HepG2 (cell line): ENCODE measurements around the gene RIMBP2.

ENCODE experiments used
- CREB1 ChIP-seq, 2 experiments: fragments of 450-650 bp in 1 of 2; IDR thresholded peaks; 2 replicates each; pipeline ENCODE4 v1.6.1; 2016 to 2017; ENCODE audit warnings: control low read depth in 1 of 2, mild to moderate bottlenecking in 1 of 2, missing compliant biosample characterization in 1 of 2, missing genetic modification characterization in 1 of 2
- EZH2 ChIP-seq: conservative IDR thresholded peaks from 2 replicates; pipeline ENCODE4 v1.6.1; 2012; ENCODE audit warnings: mild to moderate bottlenecking, low read depth, low read length, moderate library complexity
- GABPB1 ChIP-seq: IDR thresholded peaks from 2 replicates; pipeline ENCODE4 v1.6.1; 2016; ENCODE audit warnings: mild to moderate bottlenecking, missing genetic modification reagents, moderate library complexity, missing compliant biosample characterization
- MTF1 ChIP-seq: sonication (generic); formaldehyde crosslinking; IDR thresholded peaks from 2 replicates; pipeline ENCODE4 v1.5.0; 2020; ENCODE audit warnings: missing genetic modification reagents
- SP2 ChIP-seq: sonication (generic); formaldehyde crosslinking; IDR thresholded peaks from 2 replicates; pipeline ENCODE4 v1.5.1; 2020; ENCODE audit warnings: mild to moderate bottlenecking, missing genetic modification reagents
- TCF7L2 ChIP-seq: IDR thresholded peaks from 2 replicates; pipeline ENCODE4 v1.6.1; 2011; ENCODE audit warnings: mild to moderate bottlenecking, low read depth, low read length, moderate library complexity
- ZBTB1 ChIP-seq: sonication (generic); formaldehyde crosslinking; IDR thresholded peaks from 2 replicates; pipeline ENCODE4 v1.4.0; 2020; ENCODE audit warnings: missing genetic modification reagents, borderline replicate concordance
- ZFP41 ChIP-seq: sonication (generic); formaldehyde crosslinking; IDR thresholded peaks from 2 replicates; pipeline ENCODE4 v1.4.0; 2020; ENCODE audit warnings: mild to moderate bottlenecking, missing genetic modification reagents, borderline replicate concordance
- ZNF674 ChIP-seq: sonication (generic); formaldehyde crosslinking; IDR thresholded peaks from 2 replicates; pipeline ENCODE4 v1.5.0; 2020; ENCODE audit warnings: low read depth, mild to moderate bottlenecking, missing genetic modification reagents
- TF ChIP-seq, protein P1 (sequence below): sonication (generic); formaldehyde crosslinking; conservative IDR thresholded peaks from 2 replicates; pipeline ENCODE4 v1.4.0; 2020; ENCODE audit warnings: missing genetic modification reagents
- TF ChIP-seq, protein P2 (sequence below): sonication (generic); formaldehyde crosslinking; IDR thresholded peaks from 2 replicates; pipeline ENCODE4 v1.5.0; 2020; ENCODE audit warnings: mild to moderate bottlenecking, missing genetic modification reagents, moderate library complexity
- TF ChIP-seq, protein P3 (sequence below): sonication (generic); formaldehyde crosslinking; IDR thresholded peaks from 2 replicates; pipeline ENCODE4 v1.4.0; 2020; ENCODE audit warnings: missing genetic modification reagents
- TF ChIP-seq, protein P4 (sequence below): sonication (generic); formaldehyde crosslinking; IDR thresholded peaks from 2 replicates; pipeline ENCODE4 v1.4.0; 2020; ENCODE audit warnings: missing genetic modification reagents

DNA sequence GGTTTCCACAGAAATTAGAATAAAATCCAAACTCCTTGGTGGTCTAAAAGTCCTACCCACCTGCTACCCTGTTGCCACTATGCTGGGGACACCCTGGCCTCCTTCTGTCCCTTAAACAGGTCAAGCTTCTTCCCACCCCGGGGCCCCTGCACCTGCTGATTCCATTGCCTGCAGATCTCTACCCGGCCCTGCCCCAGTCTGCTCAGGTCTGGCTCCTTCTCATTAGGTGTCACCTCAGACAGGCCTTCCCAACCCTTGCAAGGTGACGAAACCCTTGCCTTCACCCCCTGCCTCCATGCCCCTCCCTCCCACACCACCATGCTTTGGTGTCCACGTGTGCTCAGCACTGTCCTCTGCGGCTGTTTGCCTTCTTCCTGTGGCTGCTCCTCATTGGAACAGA lies 207.8 kb downstream of the RIMBP2 start:
- TF ChIP-seq, protein P1, sequence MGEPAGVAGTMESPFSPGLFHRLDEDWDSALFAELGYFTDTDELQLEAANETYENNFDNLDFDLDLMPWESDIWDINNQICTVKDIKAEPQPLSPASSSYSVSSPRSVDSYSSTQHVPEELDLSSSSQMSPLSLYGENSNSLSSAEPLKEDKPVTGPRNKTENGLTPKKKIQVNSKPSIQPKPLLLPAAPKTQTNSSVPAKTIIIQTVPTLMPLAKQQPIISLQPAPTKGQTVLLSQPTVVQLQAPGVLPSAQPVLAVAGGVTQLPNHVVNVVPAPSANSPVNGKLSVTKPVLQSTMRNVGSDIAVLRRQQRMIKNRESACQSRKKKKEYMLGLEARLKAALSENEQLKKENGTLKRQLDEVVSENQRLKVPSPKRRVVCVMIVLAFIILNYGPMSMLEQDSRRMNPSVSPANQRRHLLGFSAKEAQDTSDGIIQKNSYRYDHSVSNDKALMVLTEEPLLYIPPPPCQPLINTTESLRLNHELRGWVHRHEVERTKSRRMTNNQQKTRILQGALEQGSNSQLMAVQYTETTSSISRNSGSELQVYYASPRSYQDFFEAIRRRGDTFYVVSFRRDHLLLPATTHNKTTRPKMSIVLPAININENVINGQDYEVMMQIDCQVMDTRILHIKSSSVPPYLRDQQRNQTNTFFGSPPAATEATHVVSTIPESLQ (CRISPR knock-in tag), result no peak
- TF ChIP-seq, protein P2, sequence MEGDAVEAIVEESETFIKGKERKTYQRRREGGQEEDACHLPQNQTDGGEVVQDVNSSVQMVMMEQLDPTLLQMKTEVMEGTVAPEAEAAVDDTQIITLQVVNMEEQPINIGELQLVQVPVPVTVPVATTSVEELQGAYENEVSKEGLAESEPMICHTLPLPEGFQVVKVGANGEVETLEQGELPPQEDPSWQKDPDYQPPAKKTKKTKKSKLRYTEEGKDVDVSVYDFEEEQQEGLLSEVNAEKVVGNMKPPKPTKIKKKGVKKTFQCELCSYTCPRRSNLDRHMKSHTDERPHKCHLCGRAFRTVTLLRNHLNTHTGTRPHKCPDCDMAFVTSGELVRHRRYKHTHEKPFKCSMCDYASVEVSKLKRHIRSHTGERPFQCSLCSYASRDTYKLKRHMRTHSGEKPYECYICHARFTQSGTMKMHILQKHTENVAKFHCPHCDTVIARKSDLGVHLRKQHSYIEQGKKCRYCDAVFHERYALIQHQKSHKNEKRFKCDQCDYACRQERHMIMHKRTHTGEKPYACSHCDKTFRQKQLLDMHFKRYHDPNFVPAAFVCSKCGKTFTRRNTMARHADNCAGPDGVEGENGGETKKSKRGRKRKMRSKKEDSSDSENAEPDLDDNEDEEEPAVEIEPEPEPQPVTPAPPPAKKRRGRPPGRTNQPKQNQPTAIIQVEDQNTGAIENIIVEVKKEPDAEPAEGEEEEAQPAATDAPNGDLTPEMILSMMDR (CRISPR knock-in tag), result no peak
- TF ChIP-seq GABPB1 (CRISPR knock-in tag) (no peak), TCF7L2 (no peak), EZH2 (no peak), ZBTB1 (CRISPR knock-in tag) (no peak), ZFP41 (CRISPR knock-in tag) (no peak), CREB1 (IDR thresholded peaks at IDR 0.05) (no peak), CREB1 (CRISPR knock-in tag; IDR thresholded peaks at IDR 0.05) (no peak), SP2 (CRISPR knock-in tag) (no peak), MTF1 (no peak), ZNF674 (CRISPR knock-in tag) (no peak)
- TF ChIP-seq, protein P3, sequence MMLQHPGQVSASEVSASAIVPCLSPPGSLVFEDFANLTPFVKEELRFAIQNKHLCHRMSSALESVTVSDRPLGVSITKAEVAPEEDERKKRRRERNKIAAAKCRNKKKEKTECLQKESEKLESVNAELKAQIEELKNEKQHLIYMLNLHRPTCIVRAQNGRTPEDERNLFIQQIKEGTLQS, result no peak
- TF ChIP-seq, protein P4, sequence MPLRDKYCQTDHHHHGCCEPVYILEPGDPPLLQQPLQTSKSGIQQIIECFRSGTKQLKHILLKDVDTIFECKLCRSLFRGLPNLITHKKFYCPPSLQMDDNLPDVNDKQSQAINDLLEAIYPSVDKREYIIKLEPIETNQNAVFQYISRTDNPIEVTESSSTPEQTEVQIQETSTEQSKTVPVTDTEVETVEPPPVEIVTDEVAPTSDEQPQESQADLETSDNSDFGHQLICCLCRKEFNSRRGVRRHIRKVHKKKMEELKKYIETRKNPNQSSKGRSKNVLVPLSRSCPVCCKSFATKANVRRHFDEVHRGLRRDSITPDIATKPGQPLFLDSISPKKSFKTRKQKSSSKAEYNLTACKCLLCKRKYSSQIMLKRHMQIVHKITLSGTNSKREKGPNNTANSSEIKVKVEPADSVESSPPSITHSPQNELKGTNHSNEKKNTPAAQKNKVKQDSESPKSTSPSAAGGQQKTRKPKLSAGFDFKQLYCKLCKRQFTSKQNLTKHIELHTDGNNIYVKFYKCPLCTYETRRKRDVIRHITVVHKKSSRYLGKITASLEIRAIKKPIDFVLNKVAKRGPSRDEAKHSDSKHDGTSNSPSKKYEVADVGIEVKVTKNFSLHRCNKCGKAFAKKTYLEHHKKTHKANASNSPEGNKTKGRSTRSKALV (CRISPR knock-in tag), result no peak
